Measurements from ENCODE around the gene WDFY4. TPM values are rescaled to one million over a fixed set of nuclear protein-coding genes. Genes with fewer than 3 reads are reported as not detected.

Gene WDFY4
- total RNA-seq, 4 donors from 2014 or later = 4.1 to 27.9 (median 9.0) TPM

GRCh38 chr10:48820699-48821098 is 136.0 kb downstream of the WDFY4 start:
- no peak for TF ChIP-seq CTCF (IDR thresholded peaks at IDR 0.05; ENCODE audit: low read depth)

- no peak for TF ChIP-seq CTCF (IDR thresholded peaks at IDR 0.05; ENCODE audit: low read depth)
These were observed 136.4 kb downstream of the WDFY4 start for GRCh38 chr10:48821111-48821510.

- no peak for TF ChIP-seq CTCF (IDR thresholded peaks at IDR 0.05; ENCODE audit: low read depth)
These were observed 137.0 kb downstream of the WDFY4 start for GRCh38 chr10:48821692-48822091.

- no peak for TF ChIP-seq CTCF (IDR thresholded peaks at IDR 0.05; ENCODE audit: low read depth)
These were observed 149.0 kb downstream of the WDFY4 start for GRCh38 chr10:48833674-48834073.

- TF ChIP-seq CTCF (IDR thresholded peaks at IDR 0.05; ENCODE audit: low read depth) = no peak
These were observed 149.7 kb downstream of the WDFY4 start for GRCh38 chr10:48834189-48834965.

- TF ChIP-seq CTCF (IDR thresholded peaks at IDR 0.05; ENCODE audit: low read depth) = no peak
These were observed 151.1 kb downstream of the WDFY4 start for GRCh38 chr10:48835781-48836180.

- no peak for TF ChIP-seq CTCF (IDR thresholded peaks at IDR 0.05; ENCODE audit: low read depth)
These were observed 151.9 kb downstream of the WDFY4 start for GRCh38 chr10:48836605-48837004.
